Measurements from ENCODE around the gene SMPDL3B.

- TF ChIP-seq CTCF (IDR thresholded peaks at IDR 0.05): no peak
- no peak for TF ChIP-seq POLR2AphosphoS5 (IDR thresholded peaks at IDR 0.05)
Observed at GRCh38 chr1:27886744-27887143, 48.1 kb upstream of the SMPDL3B start.

All from sigmoid colon (tissue), 4 donors.